NT2/D1 (cell line): ENCODE measurements around the gene NUDT1.

Experiments
- DNase-seq: peaks from one replicate; pipeline ENCODE4 v3.0.0-alpha.2; 2011; ENCODE audit warnings: low read depth, low spot score
- H3K27me3 ChIP-seq: 2 replicates; pipeline ENCODE4 v1.6.0; 2011; ENCODE audit warnings: mild to moderate bottlenecking; ENCODE audit not compliant: insufficient read length, insufficient read depth
- H3K36me3 ChIP-seq: 2 replicates; pipeline ENCODE4 v1.6.1; 2011; ENCODE audit warnings: mild to moderate bottlenecking, low read length, mixed read lengths; ENCODE audit not compliant: insufficient read depth, insufficient read length
- H3K4me1 ChIP-seq: 2 replicates; pipeline ENCODE4 v1.5.1; 2011; ENCODE audit not compliant: insufficient read depth, insufficient read length
- H3K4me3 ChIP-seq: 2 replicates; pipeline ENCODE4 v1.5.1; 2011; ENCODE audit warnings: low read depth; ENCODE audit not compliant: insufficient read length
- H3K9ac ChIP-seq: 2 replicates; pipeline ENCODE4 v1.6.0; 2011; ENCODE audit warnings: low read depth; ENCODE audit not compliant: insufficient read length
- H3K9me3 ChIP-seq: 2 replicates; pipeline ENCODE4 v1.5.1; 2011; ENCODE audit warnings: mild to moderate bottlenecking, low read length; ENCODE audit not compliant: insufficient read depth
- SUZ12 ChIP-seq: IDR thresholded peaks from 2 replicates; pipeline ENCODE4 v1.6.1; 2011; ENCODE audit not compliant: insufficient read length, insufficient read depth; ENCODE audit errors: extremely low read depth
- YY1 ChIP-seq: IDR thresholded peaks from 2 replicates; pipeline ENCODE4 v1.6.1; 2011; ENCODE audit not compliant: insufficient read length, insufficient read depth
- ZNF274 ChIP-seq: IDR thresholded peaks from 2 replicates; pipeline ENCODE4 v1.6.1; 2011; ENCODE audit warnings: mild to moderate bottlenecking, low read depth, low read length

The NUDT1 gene

DNA sequence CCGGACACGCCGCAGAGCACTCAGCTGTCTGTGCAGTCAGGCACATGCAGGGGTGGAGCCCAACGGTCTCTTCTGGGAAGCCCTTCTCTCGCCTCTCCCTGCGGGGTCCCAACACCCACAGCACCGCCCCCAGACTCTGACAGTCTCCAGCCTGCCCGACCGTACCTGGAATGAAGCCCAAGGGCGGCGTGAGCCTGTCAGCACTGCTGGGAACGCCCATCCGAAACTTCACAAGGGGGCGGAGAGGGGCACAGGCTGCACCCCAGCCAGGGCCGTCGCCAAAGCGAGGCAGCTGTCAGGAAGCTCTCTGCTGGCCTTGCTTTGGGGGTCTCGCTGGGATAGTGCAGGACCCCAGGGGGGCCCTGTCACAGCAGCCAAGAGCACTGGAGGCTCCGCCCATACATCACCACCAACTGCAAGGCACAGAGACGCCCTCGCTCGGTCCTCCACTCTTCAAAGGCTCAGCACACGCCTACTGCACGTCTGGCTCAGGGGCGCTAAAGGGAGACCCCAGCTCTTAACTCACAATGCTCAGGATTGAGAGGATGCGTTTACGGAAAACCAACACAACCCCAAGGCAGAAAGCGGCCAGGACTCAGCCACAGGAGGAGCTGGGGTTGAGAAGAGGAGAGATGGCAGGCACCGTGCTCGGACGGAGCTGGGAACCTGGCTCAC lies 40.2 kb upstream of the NUDT1 start:
- Histone ChIP-seq H3K36me3 (peaks cover 79% of the 10 kb centered on the region), H3K4me3 (no peak overlapping the region), H3K4me1 (peaks cover 9% of the 10 kb centered on the region), H3K27me3 (no peaks in the 10 kb centered on the region), H3K9ac (no peak overlapping the region), H3K9me3 (peaks cover 10% of the 10 kb centered on the region; the same call in 1 of the 2 replicates)
- DNase-seq = no peak
- TF ChIP-seq ZNF274 (no peak), YY1 (no peak), SUZ12 (no peak)

DNA sequence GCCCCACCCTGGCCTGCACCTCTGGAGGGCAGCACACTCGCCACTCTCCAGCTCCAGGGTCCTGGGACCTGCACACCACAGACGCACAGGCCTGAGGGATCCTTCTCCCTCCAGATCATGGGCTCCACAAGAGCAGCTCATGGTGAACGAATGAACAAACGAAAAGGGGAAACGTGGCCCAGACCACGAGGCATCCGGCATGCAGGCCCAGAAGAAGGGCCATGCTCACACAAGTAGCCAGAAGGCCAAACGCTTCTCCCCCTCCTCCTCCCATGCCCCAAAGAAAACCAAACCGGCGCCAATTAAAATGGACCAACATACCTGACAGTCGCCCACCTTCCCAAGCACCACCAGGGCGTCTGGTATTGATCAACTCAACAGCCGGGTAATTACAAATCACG lies 39.7 kb upstream of the NUDT1 start:
- DNase-seq = no peak
- peaks cover 4% of the 10 kb centered on the region; the same call in 1 of the 2 replicates for H3K9me3 ChIP-seq
- H3K4me1 ChIP-seq = peaks cover 9% of the 10 kb centered on the region
- peaks cover 79% of the 10 kb centered on the region for H3K36me3 ChIP-seq
- no peak overlapping the region for H3K9ac ChIP-seq
- TF ChIP-seq SUZ12 = no peak
- TF ChIP-seq YY1 = no peak
- no peak for TF ChIP-seq ZNF274
- H3K27me3 ChIP-seq = no peaks in the 10 kb centered on the region
- no peak overlapping the region for H3K4me3 ChIP-seq

DNA sequence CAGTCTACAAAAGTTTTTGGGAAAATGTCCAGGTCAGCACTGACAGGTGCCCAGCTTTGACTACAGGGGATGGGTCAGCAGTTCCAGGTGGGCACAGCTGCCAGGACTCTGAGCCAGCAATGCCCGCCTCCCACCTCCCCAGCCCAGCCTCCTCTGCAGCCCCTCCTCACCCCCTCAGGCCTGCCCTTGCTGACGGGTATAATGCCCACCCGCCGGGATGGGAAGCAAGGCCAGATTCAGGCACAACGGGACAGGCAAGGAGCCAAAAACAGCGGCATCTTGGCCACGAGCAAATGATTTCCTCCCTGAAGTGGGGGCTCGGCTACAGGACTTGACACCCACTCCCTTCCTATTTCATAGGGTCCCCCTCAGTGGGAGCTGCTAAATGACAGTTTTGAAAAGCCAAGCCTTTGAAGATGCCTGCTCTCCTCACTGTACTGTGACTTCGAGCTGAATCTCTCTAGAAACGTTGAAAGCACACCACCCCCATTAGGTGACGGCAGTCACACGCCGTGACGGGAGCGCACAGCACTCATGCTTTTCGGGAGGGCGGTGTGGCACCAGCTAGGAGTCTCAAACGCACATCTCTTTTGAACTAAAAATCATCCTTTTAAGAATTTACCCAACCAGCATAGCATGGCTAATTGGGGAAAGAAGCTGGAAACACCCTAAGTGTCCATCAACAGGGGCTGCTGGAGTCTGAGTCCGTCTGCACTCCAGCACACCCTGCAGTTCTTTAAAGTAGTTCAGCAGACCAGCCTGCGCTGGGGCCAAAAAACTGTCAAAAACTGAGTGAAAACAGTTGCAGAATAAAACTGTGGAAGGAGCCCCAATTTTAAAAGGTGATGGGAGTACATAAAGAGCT lies 38.9 kb upstream of the NUDT1 start:
- Histone ChIP-seq H3K27me3 (no peaks in the 10 kb centered on the region), H3K4me1 (peaks cover 9% of the 10 kb centered on the region), H3K9me3 (no peaks in the 10 kb centered on the region), H3K4me3 (no peak overlapping the region), H3K9ac (no peak overlapping the region), H3K36me3 (peaks cover 79% of the 10 kb centered on the region)
- DNase-seq = no peak
- TF ChIP-seq ZNF274 (no peak), SUZ12 (no peak), YY1 (no peak)

DNA sequence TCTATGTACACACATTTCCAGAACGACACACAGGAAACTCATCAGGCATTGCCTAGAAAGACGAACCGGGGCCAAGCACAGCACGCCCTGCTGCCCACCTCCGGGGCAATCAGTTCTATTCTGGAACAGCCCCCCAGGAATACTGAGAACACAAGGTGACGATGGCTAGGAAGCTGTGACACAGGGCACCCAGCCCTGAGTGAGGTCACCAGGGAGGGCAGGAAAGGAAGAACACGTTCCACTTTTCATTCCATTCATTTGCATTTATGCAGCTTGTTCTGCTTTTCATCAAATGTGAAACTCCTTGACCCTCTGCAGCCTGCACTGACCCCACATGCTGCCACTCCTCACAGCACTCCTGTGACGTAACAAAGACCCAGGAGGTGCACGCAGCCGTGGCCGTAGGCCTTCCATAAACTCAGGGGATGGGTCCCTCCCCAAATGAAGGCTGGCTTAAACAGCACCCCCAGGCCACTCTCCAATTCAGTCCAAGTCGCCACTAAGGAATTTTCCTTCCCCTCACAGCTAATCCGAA lies 38.2 kb upstream of the NUDT1 start:
- H3K9me3 ChIP-seq = no peaks in the 10 kb centered on the region
- no peak overlapping the region for H3K4me3 ChIP-seq
- no peak overlapping the region for H3K9ac ChIP-seq
- H3K36me3 ChIP-seq = peaks cover 79% of the 10 kb centered on the region
- H3K4me1 ChIP-seq = peaks cover 6% of the 10 kb centered on the region
- DNase-seq = no peak
- no peaks in the 10 kb centered on the region for H3K27me3 ChIP-seq
- TF ChIP-seq ZNF274 (no peak), SUZ12 (no peak), YY1 (no peak)

DNA sequence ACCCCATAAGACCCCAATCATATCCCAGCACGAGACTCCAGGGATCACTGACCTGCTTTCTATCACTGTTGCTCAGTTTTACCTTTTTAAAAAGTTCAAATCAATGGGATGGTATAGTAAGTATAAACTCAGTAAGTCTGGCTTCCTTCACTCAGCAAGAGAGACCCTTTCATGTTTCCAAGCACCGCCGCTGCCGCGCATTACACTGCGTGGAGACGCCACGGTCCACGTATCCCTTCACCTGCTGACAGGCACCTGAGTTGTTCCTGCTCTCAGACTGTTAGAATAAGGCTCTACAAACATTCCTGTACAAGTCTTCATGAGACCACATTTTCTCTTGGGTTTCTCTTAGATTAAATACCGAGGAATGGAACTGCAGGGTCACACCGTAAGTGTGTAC lies 37.6 kb upstream of the NUDT1 start:
- TF ChIP-seq YY1 = no peak
- TF ChIP-seq ZNF274 = no peak
- no peak for TF ChIP-seq SUZ12
- Histone ChIP-seq H3K36me3 (peaks cover 79% of the 10 kb centered on the region), H3K9ac (no peak overlapping the region), H3K9me3 (no peaks in the 10 kb centered on the region), H3K4me3 (no peak overlapping the region), H3K27me3 (no peaks in the 10 kb centered on the region), H3K4me1 (peaks cover 6% of the 10 kb centered on the region)
- DNase-seq = no peak

DNA sequence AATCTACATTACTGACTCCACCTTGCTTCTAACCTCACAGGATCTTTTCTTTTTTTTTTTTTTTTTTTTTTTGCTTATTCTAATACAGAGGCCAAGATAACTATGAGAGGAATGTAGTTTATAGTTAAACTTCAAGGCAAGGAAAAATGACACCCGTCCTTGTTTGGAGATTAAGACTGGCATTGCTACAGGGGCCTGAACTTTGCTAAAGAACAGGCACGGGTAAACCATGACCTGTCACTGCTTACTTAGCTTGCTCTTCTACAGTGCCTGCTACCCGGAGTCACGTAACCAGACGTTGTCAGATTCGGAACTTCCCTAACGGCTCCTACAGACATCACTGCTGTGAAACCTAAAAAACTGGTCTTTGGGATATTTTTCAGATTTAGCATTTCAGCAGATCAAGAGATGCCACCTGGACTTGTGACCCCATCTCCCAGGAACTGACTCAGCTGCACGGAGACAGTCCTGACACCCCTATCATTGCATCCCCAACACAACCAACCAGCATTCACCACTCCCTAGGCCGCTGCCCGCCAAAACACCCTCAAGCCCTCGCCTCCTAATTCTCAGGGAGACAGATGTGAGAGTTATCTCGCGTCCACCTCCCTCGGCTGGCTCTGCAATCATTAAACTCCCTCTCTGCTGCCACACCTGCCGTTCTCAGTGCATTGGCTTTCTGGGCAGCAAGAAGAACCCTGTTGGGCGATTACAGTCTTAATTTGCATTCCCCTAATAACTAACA lies 36.8 kb upstream of the NUDT1 start:
- peak overlapping the region; percentile 17 for H3K9ac ChIP-seq
- H3K9me3 ChIP-seq = no peaks in the 10 kb centered on the region
- no peak for DNase-seq
- H3K4me3 ChIP-seq = no peak overlapping the region
- no peak for TF ChIP-seq YY1
- TF ChIP-seq ZNF274 = no peak
- no peak for TF ChIP-seq SUZ12
- H3K36me3 ChIP-seq = peaks cover 79% of the 10 kb centered on the region
- H3K27me3 ChIP-seq = no peaks in the 10 kb centered on the region
- H3K4me1 ChIP-seq = peaks cover 6% of the 10 kb centered on the region

DNA sequence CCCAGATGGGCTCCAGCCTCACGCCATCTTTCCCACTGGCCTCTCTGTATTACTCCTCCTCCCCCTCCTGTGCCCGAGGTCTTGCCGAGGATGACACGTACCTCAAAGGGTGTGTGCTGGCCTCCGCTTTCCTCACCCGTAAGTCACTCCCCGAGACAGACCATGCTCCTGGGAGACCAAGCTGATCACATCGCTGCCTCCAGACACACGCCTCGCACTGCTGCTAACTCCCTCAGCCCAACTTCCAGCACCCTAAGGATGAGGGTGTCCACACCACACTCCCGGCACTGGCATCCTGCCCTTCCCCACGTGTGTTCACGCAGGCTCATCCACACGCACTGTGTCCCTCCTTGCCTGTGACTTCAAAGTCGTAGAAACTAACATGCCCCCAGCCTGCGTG lies 33.3 kb upstream of the NUDT1 start:
- peaks cover 4% of the 10 kb centered on the region for H3K4me1 ChIP-seq
- peaks cover 8% of the 10 kb centered on the region; the same call in 1 of the 2 replicates for H3K9me3 ChIP-seq
- no peak for DNase-seq
- H3K9ac ChIP-seq = no peak overlapping the region
- H3K4me3 ChIP-seq = no peak overlapping the region
- H3K36me3 ChIP-seq = peaks cover 84% of the 10 kb centered on the region
- TF ChIP-seq YY1 = no peak
- H3K27me3 ChIP-seq = no peaks in the 10 kb centered on the region
